HG02884 (cell line): Measurements from ENCODE around the gene TMEM178B.
"Not testable (repeated sequence)": the region's sequence is repeated elsewhere in the genome, so short reads cannot be mapped to it uniquely, and the experiment has no call there.

Source experiments
- ATAC-seq: cut with Tn5 transposase; IDR thresholded peaks from one replicate; pipeline ENCODE4 v1.9.1; 2021; ENCODE audit warnings: mild to moderate bottlenecking, moderate library complexity; ENCODE audit not compliant: unreplicated experiment

TMEM178B gene

DNA sequence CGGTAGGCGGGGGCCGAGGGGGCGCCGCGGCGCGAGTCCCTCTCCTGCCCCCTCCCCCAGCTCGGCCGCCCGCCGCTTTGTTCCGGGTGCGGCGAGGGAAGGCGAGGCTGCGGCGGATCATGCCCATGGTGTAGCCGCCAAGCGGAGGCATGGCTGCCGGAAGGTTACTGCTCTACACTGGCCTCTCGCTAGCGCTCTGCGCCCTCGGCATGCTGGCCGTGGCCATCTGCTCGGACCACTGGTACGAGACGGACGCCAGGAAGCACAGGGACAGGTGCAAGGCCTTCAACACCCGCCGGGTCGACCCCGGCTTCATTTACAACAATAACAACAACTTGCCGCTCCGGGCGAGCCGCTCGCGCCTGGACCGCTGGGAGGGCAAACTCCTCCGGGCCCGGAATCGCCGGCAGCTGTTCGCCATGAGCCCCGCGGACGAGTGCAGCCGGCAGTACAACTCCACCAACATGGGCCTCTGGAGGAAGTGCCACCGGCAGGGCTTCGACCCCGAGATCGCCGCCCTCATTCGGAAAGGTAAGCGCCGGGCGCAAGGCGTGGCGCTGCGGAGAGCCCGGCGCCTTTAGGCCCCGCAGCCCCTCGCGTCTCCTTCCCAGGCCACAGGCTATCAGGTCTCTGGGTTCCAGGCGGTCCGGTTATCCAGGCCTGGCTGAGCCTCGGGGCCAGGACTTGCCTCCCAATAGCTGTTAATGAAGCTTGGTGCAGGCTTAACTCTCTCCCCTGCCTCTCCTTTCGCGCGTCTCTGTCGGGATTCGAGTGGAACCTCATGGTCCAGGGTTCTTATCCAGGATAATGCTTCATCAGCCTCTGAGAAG is 513 bp downstream of the TMEM178B start:
- ATAC-seq, result no peak

DNA sequence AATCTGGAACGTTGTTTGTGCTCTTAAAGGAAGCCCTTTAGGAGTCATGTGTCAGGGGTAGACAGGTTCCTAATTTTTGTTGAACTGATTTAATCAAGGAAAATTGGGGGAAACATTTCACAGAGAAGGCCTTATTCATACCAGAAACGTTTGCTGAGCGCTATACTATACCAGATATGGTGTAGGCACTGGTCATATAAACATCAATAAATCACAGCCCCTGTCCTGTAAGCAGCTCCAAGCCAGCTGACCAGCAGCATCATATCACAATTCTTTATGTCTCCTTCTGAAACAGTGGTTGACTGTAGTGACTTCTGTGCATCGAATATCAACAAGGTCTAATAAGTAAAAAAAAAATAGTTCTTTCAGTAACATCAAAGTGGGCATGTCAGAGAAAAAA is 1.1 kb downstream of the TMEM178B start:
- no peak for ATAC-seq

DNA sequence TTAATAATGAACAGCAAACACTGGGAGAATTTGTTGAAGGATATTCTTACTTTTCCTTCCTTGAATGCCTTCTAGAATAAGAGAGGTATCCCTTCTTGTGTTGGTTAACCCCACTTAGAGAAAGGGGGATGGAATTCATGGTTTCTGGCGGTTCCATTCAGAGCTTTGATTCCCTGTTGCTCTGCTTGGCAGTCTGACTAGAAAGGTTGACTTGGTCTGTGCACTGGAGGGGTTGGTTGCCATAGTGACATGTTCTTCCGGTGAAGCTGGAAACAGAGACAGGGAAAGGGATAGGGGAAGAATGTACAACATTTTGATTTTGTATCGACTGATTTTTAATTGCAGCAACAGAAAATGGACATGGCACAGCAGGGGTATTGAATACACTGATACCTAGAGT is 2.5 kb downstream of the TMEM178B start:
- no peak for ATAC-seq

DNA sequence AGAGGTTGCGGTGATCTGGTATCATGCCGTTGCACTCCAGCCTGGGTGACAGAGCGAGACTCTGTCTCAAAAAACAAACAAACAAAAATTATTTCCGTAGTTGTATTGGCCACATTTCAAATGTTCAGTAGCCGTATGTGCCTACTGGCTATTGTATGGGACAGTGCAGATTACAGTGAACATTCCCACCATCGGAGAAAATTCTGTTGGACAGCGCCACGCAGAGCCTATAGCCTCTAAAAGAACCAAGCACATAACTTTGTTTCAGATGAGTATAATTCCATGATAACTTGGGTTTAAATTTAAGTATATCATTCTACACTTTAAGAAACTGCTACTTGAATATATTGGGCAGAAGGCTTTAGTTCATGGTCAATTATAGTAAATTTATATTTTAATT is 5.4 kb downstream of the TMEM178B start:
- no peak for ATAC-seq

DNA sequence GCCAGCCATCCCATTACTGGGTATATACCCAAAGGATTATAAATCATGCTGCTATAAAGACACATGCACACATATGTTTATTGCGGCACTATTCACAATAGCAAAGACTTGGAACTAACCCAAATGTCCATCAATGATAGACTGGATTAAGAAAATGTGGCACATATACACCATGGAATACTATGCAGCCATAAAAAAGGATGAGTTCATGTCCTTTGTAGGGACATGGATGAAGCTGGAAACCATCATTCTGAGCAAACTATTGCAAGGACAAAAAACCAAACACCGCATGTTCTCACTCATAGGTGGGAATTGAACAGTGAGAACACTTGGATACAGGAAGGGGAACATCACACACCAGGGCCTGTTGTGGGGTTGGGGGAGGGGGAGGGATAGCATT is 15.6 kb downstream of the TMEM178B start:
- ATAC-seq, result not testable (repeated sequence)

DNA sequence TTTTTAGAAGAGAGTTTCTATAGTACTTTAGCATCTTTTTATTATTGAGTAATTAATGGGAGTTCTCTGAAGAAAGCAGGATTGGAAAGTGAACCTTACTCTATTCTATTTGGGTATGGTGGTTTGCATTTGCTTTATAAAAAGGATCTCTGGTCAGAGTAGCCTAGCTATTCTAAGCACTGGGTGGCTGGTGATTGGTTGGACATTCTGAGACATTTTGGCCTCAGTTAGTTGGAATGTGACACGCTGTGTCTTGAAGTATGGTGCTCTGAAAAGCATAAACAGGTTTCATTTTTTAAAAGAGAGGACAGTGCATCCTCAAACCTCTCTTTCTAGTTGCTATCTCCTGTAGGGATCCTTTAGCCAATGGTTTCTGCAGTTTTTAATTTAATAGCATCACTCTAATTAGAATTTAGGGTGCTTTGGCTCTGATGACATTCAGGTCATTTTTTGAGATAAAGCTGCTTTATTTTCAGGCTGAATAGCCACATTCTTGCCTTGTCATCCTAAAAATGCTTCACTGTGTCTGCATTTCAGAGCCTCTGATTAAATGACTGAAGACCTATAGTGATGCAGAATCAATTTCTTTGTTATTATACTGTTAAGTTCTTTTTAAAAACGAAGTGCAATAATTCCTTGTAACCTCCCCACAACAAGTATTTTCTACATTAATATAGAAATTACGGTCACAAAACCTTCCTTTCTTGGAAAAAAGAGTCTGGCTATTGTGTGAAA is 20.6 kb downstream of the TMEM178B start:
- ATAC-seq, result no peak

DNA sequence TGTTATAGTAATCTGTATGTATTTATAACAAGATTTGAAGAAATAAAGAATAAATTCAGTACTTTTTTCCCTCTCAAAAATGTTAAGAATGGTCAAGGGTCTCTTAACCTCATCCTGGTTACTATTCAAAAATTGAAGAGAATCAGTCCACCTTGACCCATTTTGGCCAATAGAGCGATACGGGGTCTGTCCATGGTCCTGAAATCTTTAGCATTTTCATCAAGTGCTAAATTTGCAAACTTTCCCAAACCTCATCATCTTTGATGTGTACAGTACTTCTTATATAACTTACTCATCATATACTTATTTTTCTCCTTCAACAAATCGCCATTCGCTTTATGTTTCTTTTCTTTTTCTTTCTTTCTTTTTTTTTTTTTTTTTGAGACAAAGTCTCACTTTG is 23.6 kb downstream of the TMEM178B start:
- no peak for ATAC-seq

DNA sequence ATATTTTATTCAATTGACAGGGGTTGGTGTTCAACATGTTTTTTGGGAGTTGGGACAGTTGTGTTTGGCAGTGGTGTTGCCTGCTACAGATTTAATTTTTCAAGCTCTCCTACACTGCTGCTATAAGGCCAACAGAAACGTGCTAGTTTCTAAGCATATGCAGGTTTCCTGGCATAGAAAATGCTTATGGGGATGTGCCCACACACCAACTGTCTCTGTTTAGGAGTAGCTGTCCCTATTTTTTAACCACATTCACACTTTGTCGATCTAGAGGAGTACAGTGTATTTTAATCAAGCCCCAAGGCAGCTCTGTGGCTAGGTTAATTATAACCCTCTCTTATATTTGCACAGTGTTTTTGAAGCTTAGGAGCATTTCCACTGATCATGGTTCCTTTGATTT is 28.6 kb downstream of the TMEM178B start:
- no peak for ATAC-seq

DNA sequence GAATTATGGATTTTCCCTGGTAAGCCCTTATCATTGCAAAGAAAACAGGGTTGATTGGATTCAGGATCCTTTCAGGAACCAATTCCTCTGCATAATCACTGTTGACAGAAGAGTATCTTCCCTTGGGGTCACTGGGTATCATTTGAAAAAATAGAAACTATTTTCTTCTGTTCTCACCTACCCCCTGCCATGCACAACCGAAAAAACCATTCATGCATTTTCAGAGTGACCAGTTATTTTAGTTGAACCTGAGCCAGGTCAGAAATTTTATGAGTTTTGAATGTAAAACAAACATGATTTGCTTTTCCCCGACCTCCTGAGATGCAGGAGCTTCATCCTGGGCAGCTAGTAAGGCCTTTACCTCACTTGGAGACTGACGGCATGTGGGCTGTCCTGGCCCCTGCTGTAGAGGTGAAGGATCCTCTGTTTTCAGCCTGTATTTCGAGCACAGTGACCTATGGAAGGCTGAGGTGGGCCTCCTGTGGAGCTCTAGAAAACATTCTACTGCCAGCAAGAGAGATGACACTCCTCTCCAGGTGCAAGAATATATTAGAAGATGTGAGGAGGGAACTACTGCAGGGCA is 30.1 kb downstream of the TMEM178B start:
- ATAC-seq, result no peak

DNA sequence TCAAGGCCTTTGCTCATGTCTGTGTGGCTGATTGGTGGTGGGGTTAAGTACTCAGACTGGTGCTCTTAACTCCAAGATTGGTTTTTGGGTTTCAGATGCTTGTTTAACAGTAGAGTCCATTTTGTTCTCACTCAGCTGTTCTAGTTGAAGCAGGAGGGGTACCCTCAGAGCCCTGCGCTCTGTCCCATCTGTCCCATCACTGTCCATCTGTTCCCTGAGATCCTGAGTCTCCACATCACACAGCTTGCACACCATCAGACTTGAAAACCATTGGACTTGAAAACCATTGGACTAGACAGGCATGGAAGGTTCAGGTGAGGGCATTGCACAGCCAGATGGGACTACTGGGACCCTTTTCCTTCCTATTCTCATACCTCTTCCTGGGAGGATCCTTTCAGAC is 39.3 kb downstream of the TMEM178B start:
- no peak for ATAC-seq

DNA sequence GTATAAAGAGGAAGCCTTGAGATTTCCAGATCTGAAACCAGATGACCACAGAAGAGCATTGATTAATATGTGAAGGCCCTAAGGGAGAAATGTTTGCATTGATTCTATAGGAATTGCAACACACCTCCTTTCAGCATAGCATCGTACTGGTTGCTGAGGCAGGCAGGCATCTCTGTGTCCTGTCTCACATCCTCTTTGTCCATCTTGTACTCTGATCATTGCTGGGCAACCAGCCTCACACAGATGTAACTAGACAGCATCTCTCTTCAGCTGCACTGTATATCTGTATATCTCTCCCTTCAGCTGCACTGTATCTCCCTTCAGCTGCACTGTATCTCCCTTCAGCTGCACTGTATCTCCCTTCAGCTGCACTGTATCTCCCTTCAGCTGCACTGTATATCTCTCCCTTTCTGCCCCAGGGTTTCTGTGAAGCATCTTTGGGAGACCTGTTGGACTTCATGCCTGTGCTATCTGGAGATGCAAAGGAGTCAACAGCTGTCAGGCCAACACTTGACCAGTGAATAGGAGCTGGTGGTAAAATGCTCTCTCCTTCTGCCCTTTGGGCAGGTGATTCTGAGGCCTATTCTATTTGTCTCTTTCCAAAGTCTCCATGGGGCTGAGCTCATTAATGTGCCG is 40.3 kb downstream of the TMEM178B start:
- no peak for ATAC-seq

DNA sequence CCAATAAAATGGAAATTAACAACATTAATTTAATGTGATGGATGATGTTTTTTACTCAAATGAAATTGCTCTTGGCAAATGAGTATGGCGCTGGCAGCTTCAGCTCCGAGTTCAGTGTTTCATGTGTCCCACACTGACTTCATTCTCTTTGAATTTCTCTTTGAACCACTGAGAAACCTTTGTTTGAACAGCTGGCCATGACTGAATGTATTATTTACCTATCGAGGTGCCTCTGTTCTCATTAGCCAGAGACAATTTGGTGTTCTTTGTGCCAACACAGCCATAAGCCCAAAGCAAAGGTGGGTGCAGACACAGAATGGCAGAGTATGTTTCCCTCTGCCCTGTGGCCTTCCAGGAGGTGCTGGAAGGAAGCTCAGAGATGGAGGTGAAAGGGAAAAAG is 42.1 kb downstream of the TMEM178B start:
- ATAC-seq, result no peak

DNA sequence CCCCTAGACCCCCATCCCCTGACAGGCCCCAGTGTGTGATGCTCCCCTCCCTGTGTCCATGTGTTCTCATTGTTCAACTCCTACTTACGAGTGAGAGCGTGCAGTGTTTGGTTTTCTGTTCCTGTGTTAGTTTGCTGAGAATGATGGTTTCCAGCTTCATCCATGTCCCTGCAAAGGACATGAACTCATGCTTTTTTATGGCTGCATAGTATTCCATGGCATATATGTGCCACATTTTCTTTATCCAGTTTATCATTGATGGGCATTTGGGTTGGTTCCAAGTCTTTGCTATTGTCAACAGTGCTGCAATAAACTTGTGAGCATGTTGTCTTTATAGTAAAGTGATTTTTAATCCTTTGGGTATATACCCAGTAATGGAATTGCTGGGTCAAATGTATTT is 42.8 kb downstream of the TMEM178B start:
- not testable (repeated sequence) for ATAC-seq

DNA sequence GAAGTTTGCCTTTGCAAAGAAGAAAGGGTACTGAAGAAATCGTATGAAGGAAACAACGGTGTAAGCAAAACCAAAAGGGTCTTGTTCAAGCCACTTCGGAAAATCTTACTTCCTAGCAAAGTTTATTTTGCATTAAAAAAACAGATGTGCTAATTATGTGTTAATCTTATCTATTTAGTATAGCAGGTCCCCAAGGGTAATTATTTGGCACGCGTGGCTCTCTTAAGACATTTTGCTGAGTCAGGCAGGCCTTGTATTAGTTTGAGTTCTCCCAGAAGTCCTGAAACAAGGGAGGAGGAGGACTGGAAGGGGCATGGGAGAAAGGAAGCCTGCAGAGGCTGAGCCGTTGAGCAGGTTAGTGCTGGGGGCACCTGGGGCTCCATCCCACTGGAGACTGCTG is 44.9 kb downstream of the TMEM178B start:
- ATAC-seq, result no peak

DNA sequence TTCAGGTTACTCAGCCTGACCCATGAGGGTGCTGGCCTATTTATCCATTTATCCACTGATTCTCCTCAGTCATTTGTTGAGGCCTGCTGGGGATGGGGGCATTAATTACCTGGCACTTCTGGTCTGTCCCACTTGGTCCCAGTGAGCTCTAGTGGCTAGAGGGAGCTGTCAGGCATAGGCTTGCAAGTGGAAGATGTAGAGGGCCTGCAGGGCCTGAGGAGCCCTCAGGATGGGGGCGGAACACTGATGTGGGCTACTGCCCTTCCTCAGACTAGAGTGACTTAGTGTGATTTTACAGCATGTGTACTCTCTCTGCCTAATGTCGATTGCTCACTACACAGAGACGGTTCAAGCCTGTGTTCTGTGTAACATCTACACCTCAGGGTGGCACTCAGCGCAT is 45.3 kb downstream of the TMEM178B start:
- no peak for ATAC-seq

DNA sequence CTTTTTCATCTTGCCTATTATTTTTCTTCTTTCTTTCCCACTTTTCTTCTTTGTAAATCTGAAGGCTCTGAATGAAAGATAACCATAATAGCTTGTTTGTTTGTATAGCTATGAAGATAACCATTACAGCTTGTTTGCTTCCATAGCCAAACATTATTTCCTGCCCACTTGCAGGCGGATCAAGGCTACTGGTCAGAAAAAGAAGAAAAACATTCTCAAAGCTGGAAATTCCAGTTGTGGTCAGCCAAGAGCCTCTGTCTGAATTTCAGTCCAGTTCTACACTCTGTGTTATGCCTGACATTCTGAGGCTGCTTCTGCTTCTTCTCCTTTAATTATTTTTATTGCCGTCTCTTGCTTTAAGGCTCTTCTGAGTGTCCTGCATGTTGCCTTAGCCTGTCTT is 48.9 kb downstream of the TMEM178B start:
- ATAC-seq, result no peak

DNA sequence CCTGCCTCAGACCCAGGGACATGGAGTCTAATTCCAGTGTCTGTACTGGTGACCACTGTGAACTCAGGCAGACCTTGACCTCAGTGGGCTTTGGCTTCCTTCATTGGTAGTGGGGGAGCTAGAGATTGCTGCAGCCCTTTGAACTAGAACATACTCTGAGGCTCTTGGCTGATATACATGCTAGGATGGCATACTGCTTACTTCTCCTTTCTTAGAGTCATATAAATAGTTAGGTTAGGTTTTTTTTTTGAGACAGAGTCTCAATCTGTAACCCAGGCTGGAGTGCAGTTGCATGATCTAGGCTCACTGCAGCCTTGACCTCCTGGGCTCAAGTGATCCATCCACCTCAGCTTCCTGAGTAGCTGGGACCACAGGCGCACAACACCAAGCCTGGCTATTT is 49.7 kb downstream of the TMEM178B start:
- no peak for ATAC-seq

DNA sequence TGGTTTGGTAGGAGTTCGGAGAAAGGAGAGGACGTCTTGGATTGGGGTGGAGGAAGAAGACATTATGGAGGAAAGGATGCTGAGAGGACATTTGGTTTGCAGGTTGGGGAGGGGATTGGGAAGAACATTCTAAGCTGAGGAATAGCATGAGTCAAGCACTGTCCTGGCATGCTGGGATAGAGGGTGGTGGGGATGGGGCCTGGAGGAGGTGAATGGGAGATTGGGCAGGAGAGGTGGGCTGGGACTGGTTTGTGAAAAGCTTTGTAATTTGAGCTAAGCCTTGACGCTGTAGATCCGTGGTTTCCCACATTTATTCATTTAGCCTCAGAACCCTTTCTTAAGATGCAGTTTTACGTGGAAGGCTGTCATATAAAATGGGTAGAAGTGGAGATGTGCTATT is 52.2 kb downstream of the TMEM178B start:
- ATAC-seq, result no peak

DNA sequence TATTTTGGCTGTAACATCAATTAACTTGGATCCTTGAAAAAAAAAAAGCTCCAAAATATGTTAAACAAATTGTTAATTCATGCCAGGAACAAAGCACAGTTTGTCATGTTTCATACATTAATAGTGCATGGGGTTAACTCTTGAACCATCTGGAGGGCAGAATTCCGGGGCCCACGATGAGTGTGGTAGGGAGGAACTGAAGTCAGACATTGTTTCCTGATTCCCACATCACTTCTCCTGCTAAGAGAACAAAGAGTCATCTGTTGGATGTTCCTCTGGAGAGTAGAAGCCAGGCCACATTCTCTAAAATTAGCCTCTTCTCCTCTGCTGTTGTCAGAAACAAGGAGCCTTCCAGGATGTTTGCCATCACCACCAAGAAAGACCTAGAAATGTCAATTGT is 54.6 kb downstream of the TMEM178B start:
- ATAC-seq, result no peak

DNA sequence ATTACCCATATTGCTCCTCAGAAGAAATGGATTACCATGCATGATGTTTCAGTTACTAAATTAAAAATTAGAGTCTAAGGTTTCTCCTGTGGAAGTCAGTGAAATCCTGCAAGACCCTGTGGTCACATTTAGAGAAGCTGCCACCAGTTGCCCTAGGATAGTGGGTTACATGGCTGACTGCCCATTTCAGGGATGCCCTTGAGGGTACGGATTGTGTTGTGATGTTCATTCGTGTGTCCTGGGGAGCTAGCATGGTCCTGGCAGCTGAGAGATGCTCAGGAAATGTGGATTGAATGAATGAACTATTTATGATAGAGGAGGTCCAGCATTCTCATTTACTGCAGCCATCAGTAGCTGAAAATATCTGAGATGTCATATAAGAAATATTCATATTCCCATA is 55.1 kb downstream of the TMEM178B start:
- ATAC-seq, result no peak

DNA sequence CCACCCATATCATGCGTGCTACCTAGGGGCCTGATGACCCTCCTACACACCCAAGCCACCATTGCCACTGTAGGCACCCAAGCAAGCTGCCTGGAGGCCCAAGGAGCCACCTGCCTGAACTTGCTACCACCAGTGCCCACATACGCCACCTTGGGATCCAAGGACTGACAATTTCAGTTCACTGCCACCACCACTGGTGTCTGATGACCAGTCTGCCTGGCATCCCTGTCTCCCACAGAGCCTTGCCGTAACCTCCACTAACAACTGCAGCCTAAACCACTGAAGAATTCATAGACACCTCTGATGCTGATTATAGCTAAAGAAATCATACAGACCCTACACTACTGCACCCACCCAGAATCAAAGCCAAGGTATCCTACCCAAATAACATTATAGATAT is 58.8 kb downstream of the TMEM178B start:
- ATAC-seq, result no peak

DNA sequence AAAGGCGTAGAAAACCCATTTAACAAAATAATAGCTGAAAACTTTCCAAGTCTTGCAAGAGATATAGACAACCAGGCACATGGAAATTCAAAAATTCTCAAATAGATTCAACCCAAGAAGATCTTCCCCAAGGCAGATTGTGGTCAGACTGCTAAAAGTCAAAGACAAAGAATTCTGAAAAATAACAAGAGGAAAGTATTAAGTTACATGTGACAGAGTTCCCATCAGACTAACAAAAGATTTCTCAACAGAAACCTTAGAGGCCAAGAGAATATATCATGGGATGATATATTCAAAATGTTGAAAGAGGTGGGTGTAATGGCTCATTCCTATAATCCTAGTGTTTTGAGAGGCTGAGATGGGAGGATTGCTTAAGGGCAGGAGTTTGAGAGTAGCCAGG is 59.8 kb downstream of the TMEM178B start:
- no peak for ATAC-seq
